ENCODE results near the gene DEPDC5. TPM values are rescaled to one million over a fixed set of nuclear protein-coding genes. Genes with fewer than 3 reads are reported as not detected.

The DEPDC5 gene
- total and polyA plus RNA-seq, 10 of the 15 experiments (the other 5 are each of a cell fraction or from before 2014, with no cell fraction given): 3.0 to 38.9 (median 22.8) TPM

DNA sequence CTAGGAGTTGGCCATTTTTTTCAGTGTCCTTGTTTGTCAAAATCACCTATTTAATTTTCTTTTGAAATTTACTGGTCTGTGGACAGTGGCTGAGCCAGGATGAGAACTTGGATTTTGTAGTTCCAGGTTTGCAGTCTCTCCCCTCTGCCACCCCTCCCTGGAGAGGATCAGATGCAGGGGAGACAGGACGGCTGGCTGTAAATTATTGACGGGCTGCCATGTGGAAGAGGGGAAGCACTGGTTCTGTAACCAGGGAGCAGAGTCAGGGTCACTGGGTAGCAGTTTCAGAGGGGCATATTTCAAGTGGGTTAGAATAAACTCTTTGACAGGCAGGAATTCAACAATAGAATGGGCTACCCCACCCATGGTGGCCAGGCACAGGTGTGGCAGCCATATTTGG, 169.9 kb downstream of the DEPDC5 start:
- intact Hi-C loops (cut with micrococcal nuclease; ENCODE audit: unreplicated experiment): no loop called here
- Histone ChIP-seq H3K4me3 (no peak overlapping the region), H3K9ac (ENCODE audit: control insufficient read depth, insufficient read depth, low read length) (no peak overlapping the region), H2AFZ (ENCODE audit: control insufficient read depth, low read depth, low read length) (no peak overlapping the region), H3K36me3 (ENCODE audit: control insufficient read depth in 2 of 2, insufficient read depth in 2 of 2, low read length in 1 of 2) (no peaks in the 10 kb centered on the region), H3K4me2 (ENCODE audit: control insufficient read depth, insufficient read depth) (no peak overlapping the region), H3K9me3 (replicated peaks; ENCODE audit: control insufficient read depth, insufficient read depth, low read length) (no peaks in the 10 kb centered on the region), H3K79me2 (ENCODE audit: control insufficient read depth, insufficient read depth, low read length) (no peaks in the 10 kb centered on the region), H4K20me1 (ENCODE audit: control insufficient read depth, insufficient read depth) (no peaks in the 10 kb centered on the region), H3K27ac (ENCODE audit: control insufficient read depth, insufficient read depth) (no peak overlapping the region), H3K27me3 (replicated peaks in 1 of 2; ENCODE audit: control insufficient read depth in 2 of 2, insufficient read depth in 2 of 2, low read length in 1 of 2) (no peaks in the 10 kb centered on the region), H3K4me1 (ENCODE audit: control insufficient read depth, insufficient read depth, low read length) (no peaks in the 10 kb centered on the region; the same call in 1 of the 2 replicates)
- 32% methylated on average over 2 of the region's 2 CpGs for WGBS (ENCODE audit: insufficient coverage, insufficient replicate concordance, low lambda C conversion rate, missing lambda C conversion rate)
- no peak for FAIRE-seq
- ChIA-PET POLR2A (no interaction called here), RAD21 (ENCODE audit: unreplicated experiment) (interaction anchor here (1.6 kb wide), 1 partner anchor 27 kb away, joined by 4 read pairs; no protein-coding TSS in a partner anchor), CTCF (interaction anchor here (0.9 kb wide), 1 partner anchor 117 kb away, joined by 3 read pairs; no protein-coding TSS in a partner anchor), SMC1A (ENCODE audit: uncharacterized antibody, unreplicated experiment) (no interaction called here)
- no peak for ATAC-seq
- in situ Hi-C loops (cut with MboI): no loop called here
- no TSS peak for BruUV-seq (replicated peaks)
- TF ChIP-seq TCF7 (IDR thresholded peaks at IDR 0.05; ENCODE audit: borderline replicate concordance): no peak
- TF ChIP-seq, protein P1, sequence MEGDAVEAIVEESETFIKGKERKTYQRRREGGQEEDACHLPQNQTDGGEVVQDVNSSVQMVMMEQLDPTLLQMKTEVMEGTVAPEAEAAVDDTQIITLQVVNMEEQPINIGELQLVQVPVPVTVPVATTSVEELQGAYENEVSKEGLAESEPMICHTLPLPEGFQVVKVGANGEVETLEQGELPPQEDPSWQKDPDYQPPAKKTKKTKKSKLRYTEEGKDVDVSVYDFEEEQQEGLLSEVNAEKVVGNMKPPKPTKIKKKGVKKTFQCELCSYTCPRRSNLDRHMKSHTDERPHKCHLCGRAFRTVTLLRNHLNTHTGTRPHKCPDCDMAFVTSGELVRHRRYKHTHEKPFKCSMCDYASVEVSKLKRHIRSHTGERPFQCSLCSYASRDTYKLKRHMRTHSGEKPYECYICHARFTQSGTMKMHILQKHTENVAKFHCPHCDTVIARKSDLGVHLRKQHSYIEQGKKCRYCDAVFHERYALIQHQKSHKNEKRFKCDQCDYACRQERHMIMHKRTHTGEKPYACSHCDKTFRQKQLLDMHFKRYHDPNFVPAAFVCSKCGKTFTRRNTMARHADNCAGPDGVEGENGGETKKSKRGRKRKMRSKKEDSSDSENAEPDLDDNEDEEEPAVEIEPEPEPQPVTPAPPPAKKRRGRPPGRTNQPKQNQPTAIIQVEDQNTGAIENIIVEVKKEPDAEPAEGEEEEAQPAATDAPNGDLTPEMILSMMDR (IDR thresholded peaks at IDR 0.05 in 2 of 3, conservative IDR thresholded peaks at IDR 0.05 in 1 of 3; ENCODE audit: control insufficient read depth in 2 of 3, extremely low read depth in 1 of 3, insufficient read depth in 1 of 3, low read depth in 3 of 3, low read length in 3 of 3): no peak
- TF ChIP-seq, protein P2, sequence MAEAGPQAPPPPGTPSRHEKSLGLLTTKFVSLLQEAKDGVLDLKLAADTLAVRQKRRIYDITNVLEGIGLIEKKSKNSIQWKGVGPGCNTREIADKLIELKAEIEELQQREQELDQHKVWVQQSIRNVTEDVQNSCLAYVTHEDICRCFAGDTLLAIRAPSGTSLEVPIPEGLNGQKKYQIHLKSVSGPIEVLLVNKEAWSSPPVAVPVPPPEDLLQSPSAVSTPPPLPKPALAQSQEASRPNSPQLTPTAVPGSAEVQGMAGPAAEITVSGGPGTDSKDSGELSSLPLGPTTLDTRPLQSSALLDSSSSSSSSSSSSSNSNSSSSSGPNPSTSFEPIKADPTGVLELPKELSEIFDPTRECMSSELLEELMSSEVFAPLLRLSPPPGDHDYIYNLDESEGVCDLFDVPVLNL (IDR thresholded peaks at IDR 0.05; ENCODE audit: low read depth, low read length): no peak
- TF ChIP-seq MTA2 (IDR thresholded peaks at IDR 0.05; ENCODE audit: low read depth): no peak
- TF ChIP-seq BRCA1 (IDR thresholded peaks at IDR 0.05; ENCODE audit: low read depth, low read length): no peak
- no peak for TF ChIP-seq SRF (IDR thresholded peaks at IDR 0.05; ENCODE audit: low read depth in 2 of 2, low read length in 2 of 2)
- no peak for TF ChIP-seq NR2C1 (IDR thresholded peaks at IDR 0.05)
- TF ChIP-seq, protein P3, sequence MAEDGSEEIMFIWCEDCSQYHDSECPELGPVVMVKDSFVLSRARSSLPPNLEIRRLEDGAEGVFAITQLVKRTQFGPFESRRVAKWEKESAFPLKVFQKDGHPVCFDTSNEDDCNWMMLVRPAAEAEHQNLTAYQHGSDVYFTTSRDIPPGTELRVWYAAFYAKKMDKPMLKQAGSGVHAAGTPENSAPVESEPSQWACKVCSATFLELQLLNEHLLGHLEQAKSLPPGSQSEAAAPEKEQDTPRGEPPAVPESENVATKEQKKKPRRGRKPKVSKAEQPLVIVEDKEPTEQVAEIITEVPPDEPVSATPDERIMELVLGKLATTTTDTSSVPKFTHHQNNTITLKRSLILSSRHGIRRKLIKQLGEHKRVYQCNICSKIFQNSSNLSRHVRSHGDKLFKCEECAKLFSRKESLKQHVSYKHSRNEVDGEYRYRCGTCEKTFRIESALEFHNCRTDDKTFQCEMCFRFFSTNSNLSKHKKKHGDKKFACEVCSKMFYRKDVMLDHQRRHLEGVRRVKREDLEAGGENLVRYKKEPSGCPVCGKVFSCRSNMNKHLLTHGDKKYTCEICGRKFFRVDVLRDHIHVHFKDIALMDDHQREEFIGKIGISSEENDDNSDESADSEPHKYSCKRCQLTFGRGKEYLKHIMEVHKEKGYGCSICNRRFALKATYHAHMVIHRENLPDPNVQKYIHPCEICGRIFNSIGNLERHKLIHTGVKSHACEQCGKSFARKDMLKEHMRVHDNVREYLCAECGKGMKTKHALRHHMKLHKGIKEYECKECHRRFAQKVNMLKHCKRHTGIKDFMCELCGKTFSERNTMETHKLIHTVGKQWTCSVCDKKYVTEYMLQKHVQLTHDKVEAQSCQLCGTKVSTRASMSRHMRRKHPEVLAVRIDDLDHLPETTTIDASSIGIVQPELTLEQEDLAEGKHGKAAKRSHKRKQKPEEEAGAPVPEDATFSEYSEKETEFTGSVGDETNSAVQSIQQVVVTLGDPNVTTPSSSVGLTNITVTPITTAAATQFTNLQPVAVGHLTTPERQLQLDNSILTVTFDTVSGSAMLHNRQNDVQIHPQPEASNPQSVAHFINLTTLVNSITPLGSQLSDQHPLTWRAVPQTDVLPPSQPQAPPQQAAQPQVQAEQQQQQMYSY (CRISPR knock-in tag; IDR thresholded peaks at IDR 0.05): no peak
- TF ChIP-seq HDAC6 (IDR thresholded peaks at IDR 0.05; ENCODE audit: unreplicated experiment): no peak
- TF ChIP-seq CBX5 (IDR thresholded peaks at IDR 0.05; ENCODE audit: low read depth): no peak
- TF ChIP-seq MXI1 (IDR thresholded peaks at IDR 0.05; ENCODE audit: low read depth, low read length): no peak
- no peak for DNase-seq (ENCODE audit: low read depth, low spot score)
